ENCODE data around the gene SLC22A2.

GRCh38 chr6:160305926-160306713 is 47.5 kb upstream of the SLC22A2 start:
- TF ChIP-seq ARNT (IDR thresholded peaks at IDR 0.05) (no peak), CTCF (IDR thresholded peaks at IDR 0.05 in 2 of 3, conservative IDR thresholded peaks at IDR 0.05 in 1 of 3; ENCODE audit: insufficient read depth in 2 of 3, low read depth in 1 of 3, low read length in 3 of 3) (no peak), POU5F1 (IDR thresholded peaks at IDR 0.05; ENCODE audit: borderline replicate concordance, low read depth, low read length, partially characterized antibody) (no peak), POLR2AphosphoS5 (IDR thresholded peaks at IDR 0.05; ENCODE audit: control insufficient read depth, insufficient read depth, low read depth, low read length) (no peak), BDP1 (IDR thresholded peaks at IDR 0.05; ENCODE audit: insufficient read depth, insufficient read length) (no peak), ESRRA (IDR thresholded peaks at IDR 0.05; ENCODE audit: borderline replicate concordance, low read depth) (no peak), CGGBP1 (CRISPR knock-in tag; IDR thresholded peaks at IDR 0.05) (no peak)

Measured in K562 (cell line).